NCI-H1417 (cell line): ENCODE results near the gene ORAI2.
"Not testable (repeated sequence)": the region's sequence is repeated elsewhere in the genome, so short reads cannot be mapped to it uniquely, and the experiment has no call there.

Source experiments
- DNase-seq, 3 experiments: peaks; one replicate each; lab custom pipeline; 2025; lab: John Stamatoyannopoulos, UW

Gene ORAI2

GRCh38 chr7:102469351-102469971, 36.1 kb downstream of the ORAI2 start:
- DNase-seq = no peak

GRCh38 chr7:102469972-102470825, 36.8 kb downstream of the ORAI2 start:
- no peak for DNase-seq

GRCh38 chr7:102471791-102472125, 38.4 kb downstream of the ORAI2 start:
- DNase-seq = no peak

GRCh38 chr7:102472126-102473041, 39.0 kb downstream of the ORAI2 start:
- DNase-seq = no peak

- DNase-seq = no peak
Measured at GRCh38 chr7:102473271-102473991, 40.1 kb downstream of the ORAI2 start.

GRCh38 chr7:102474116-102474515, 40.7 kb downstream of the ORAI2 start:
- DNase-seq = not testable (repeated sequence)

- DNase-seq = not testable (repeated sequence)
Measured at GRCh38 chr7:102474736-102475435, 41.5 kb downstream of the ORAI2 start.

GRCh38 chr7:102478314-102479208, 45.2 kb downstream of the ORAI2 start, which contains the start of gene POLR2J:
TSS of gene POLR2J (minus strand) at chr7:102478922. CDS start at chr7:102478860, 62 bp downstream.
- DNase-seq = not testable (repeated sequence)

- DNase-seq = not testable (repeated sequence)
Measured at GRCh38 chr7:102479209-102479584, 45.8 kb downstream of the ORAI2 start.

- DNase-seq = not testable (repeated sequence)
Measured at GRCh38 chr7:102479982-102480637, 46.7 kb downstream of the ORAI2 start.

GRCh38 chr7:102481962-102482361, 48.6 kb downstream of the ORAI2 start:
- not testable (repeated sequence) for DNase-seq

- DNase-seq = not testable (repeated sequence)
Measured at GRCh38 chr7:102484317-102484716, 50.9 kb downstream of the ORAI2 start.

- not testable (repeated sequence) for DNase-seq
Measured at GRCh38 chr7:102490529-102491075, 57.2 kb downstream of the ORAI2 start.

- DNase-seq = not testable (repeated sequence)
Measured at GRCh38 chr7:102493220-102493935, 60.0 kb downstream of the ORAI2 start.

- DNase-seq = not testable (repeated sequence)
Measured at GRCh38 chr7:102494026-102494425, 60.7 kb downstream of the ORAI2 start.

- not testable (repeated sequence) for DNase-seq
Measured at GRCh38 chr7:102494473-102495149, 61.2 kb downstream of the ORAI2 start.

GRCh38 chr7:102496861-102497260, 63.5 kb downstream of the ORAI2 start:
- DNase-seq = not testable (repeated sequence)

GRCh38 chr7:102497308-102497707, 63.9 kb downstream of the ORAI2 start:
- DNase-seq = not testable (repeated sequence)
